AG09319 (cell line): ENCODE data around the gene FAM221A.

Experiments
- DNase-seq: peaks from one replicate; pipeline ENCODE4 v3.0.0-alpha.2; 2010; ENCODE audit warnings: low read depth; ENCODE audit errors: extremely low read depth
- TF ChIP-seq, protein P1 (sequence below): IDR thresholded peaks from 2 replicates; pipeline ENCODE4 v1.5.1; 2011; ENCODE audit warnings: low read depth, mild to moderate bottlenecking, inconsistent platforms, low read length, moderate library complexity

FAM221A gene, protein sequence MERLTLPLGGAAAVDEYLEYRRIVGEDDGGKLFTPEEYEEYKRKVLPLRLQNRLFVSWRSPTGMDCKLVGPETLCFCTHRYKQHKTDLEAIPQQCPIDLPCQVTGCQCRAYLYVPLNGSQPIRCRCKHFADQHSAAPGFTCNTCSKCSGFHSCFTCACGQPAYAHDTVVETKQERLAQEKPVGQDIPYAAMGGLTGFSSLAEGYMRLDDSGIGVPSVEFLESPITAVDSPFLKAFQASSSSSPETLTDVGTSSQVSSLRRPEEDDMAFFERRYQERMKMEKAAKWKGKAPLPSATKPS

DNA sequence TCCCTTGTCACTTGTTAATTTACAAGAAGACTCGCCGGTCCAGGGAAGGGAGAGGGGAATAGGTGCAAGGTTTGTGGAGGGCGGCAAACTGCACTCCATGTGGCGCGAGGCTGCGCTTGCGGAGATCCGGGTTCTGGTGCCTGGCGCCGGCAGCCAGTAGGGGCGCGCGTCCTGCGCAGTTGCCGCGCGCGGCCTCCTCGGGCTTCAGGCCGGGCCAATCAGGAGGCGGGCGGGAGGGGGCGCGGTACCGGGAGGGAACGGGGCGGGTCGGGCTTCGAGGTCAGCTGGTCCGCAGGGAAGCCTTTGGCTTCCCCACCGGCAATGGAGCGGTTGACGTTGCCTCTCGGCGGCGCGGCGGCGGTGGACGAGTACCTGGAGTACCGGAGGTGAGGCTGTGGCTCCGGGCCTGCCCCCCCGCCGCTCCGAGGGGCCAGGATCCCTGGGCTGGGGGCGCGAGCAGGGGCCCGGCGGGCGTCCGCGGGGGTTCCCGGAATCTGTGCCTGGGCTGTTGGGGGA lies at the start of gene FAM221A:
FAM221A (plus strand) TSS at position 302 of the 516 bp plus-strand sequence; CDS start at position 322, 20 bp downstream.
- TF ChIP-seq, protein P1, sequence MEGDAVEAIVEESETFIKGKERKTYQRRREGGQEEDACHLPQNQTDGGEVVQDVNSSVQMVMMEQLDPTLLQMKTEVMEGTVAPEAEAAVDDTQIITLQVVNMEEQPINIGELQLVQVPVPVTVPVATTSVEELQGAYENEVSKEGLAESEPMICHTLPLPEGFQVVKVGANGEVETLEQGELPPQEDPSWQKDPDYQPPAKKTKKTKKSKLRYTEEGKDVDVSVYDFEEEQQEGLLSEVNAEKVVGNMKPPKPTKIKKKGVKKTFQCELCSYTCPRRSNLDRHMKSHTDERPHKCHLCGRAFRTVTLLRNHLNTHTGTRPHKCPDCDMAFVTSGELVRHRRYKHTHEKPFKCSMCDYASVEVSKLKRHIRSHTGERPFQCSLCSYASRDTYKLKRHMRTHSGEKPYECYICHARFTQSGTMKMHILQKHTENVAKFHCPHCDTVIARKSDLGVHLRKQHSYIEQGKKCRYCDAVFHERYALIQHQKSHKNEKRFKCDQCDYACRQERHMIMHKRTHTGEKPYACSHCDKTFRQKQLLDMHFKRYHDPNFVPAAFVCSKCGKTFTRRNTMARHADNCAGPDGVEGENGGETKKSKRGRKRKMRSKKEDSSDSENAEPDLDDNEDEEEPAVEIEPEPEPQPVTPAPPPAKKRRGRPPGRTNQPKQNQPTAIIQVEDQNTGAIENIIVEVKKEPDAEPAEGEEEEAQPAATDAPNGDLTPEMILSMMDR, result peak; percentile 58
- DNase-seq, result peak; percentile 12

DNA sequence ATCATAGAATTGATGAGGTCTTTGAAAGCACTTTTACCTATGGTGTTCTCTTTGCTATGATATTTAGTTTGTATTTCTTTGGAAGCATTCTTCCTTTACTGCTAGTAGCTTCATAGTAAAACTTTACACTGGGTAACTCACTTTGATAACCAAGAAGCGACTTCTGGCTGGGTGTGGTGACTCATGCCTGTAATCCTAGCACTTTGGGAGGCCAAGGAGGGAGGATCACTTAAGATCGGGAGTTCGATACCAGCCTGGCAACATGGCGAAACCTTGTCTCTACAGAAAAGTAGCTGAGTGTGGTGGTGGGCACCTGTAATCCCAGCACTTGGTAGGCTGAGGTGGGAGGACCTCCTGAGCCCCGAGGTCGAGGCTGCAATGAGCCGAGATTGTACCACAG lies 46.6 kb upstream of the FAM221A start:
- TF ChIP-seq, protein P1, result no peak
- no peak for DNase-seq

DNA sequence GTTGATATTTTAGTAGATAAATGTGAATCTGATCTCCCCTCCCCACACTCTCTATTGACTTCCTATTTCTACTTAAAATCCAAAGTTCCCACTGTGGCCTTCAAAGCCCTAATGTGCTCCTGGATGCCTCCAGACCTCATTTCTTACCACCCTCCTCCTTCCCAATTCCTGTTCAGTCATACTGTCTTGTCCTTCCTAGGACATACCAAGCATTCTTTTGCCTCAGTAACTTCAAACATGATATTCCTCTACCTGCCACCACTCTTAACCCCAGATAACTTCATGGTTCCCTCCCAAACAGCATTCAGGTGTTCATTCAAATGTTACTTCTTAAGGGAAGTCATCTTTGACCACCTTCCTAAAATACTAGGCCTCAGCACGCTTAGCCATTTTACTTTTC lies 34.2 kb upstream of the FAM221A start:
- no peak for DNase-seq
- TF ChIP-seq, protein P1, result no peak

DNA sequence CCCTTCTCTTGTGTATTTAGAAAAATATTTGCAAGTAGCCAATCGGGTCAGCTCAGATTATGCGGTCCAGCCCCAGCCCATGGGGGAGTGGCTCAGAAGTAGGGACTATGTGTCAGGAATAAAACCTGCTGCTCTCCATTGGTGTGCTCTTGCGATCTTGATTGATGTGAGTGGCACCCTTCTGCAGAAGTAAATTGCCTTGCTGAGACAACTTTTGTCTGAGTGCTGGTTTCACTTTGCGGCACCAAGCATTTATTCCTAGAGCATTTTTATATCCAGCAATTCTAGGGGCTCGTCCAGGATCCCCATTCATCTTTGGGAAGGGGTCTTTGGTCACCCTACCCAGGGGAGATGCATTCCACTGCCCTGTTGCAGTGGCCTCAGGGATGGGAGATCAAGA lies 26.1 kb upstream of the FAM221A start:
- DNase-seq, result no peak
- TF ChIP-seq, protein P1, result no peak

DNA sequence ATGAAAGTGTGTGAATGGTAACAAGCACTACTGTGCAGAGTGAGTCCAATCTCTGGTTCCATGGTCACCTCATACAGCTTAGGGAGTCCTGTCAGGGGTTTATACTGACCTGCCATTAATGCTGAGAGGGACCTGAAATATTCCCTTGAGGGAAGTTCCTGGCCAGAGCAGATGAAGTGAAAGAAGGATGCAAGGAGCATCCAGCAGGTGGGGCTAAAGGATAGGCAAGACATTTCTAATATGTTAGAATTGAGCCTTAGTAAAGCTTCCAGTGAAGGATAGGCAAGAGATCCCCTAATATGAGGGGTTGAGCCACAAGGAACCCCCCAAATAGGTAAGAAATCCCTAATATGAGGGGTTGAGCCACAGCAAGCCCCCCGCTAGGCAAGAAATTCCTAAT lies 25.5 kb upstream of the FAM221A start:
- TF ChIP-seq, protein P1, result peak; percentile 10
- DNase-seq, result no peak

DNA sequence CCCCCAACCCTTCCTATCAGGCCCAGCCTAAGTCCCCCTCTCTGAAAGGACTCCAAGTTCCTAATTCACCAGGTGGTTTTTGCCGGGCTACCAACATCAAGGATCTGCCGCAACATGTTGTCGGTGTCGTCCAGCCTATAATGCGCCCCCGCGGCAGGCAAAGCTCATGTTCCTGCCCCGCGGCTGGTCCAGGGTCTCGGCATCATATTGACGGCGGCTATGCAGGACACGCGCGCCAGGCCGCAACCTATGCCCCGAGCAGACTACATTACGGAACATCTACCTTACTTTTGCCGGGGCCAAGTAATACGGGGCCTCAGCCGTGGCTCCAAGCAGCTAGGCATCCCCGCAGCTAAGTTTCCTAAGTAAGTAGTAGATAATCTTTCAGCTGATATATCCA lies 24.6 kb upstream of the FAM221A start:
- DNase-seq, result no peak
- TF ChIP-seq, protein P1, result no peak

DNA sequence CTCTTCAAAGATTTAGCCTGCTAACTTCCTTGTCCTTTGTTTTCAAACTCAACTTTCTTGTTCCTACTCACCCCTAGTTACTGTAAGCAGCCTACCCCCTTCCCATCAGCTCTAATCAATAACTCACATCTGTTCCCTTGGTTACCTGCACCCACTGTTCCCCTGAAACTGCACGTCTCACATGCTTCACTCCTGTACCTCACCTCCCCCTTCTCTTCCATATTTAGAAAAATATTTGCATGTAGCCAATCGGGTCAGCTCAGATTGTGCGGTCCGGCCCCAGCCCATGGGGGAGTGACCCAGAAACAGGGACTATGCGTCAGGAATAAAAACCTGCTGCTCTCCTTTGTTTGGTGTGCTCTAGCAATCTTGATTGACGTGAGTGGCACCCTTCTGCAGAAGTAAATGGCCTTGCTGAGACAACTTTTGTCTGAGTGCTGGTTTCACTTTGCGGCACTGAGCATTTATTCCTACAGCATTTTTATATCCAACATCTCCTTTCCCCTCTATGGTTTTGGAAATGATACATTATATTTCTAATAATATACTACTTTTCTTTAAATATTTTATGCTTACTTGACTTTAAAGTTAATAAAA lies 21.1 kb upstream of the FAM221A start:
- TF ChIP-seq, protein P1, result no peak
- DNase-seq, result no peak
